HepG2 (cell line): ENCODE data around the gene SYPL2. TPM values are rescaled to one million over a fixed set of nuclear protein-coding genes. Genes with fewer than 3 reads are reported as not detected.

Experiments
- HDAC6 ChIP-seq: fragments of 200-600 bp; sonication (generic); IDR thresholded peaks from 2 replicates; pipeline ENCODE4 v1.7.0; 2017; ENCODE audit warnings: mild to moderate bottlenecking, antibody characterized with exemption, low read length, low read depth
- HMG20B ChIP-seq: conservative IDR thresholded peaks from 2 replicates; pipeline ENCODE4 v1.6.1; 2016; ENCODE audit warnings: missing genetic modification reagents, missing compliant biosample characterization
- MED8 ChIP-seq: sonication (generic); formaldehyde crosslinking; IDR thresholded peaks from 2 replicates; pipeline ENCODE4 v1.8.1; 2023; ENCODE audit warnings: mild to moderate bottlenecking, missing genetic modification reagents; ENCODE audit not compliant: insufficient replicate concordance
- MYC ChIP-seq: sonication (generic); formaldehyde crosslinking; IDR thresholded peaks from 2 replicates; pipeline ENCODE4 v1.9.0; 2021; ENCODE audit warnings: missing genetic modification reagents, borderline replicate concordance
- PCBP1 ChIP-seq: fragments of 200-400 bp; formaldehyde crosslinking; IDR thresholded peaks from 2 replicates; pipeline ENCODE4 v1.6.1; 2017; ENCODE audit warnings: mild to moderate bottlenecking, low read depth, low read length, borderline replicate concordance
- SPEN ChIP-seq: sonication (generic); formaldehyde crosslinking; IDR thresholded peaks from 2 replicates; pipeline ENCODE4 v1.5.1; 2020; ENCODE audit warnings: low read depth, mild to moderate bottlenecking, missing genetic modification reagents
- YEATS2 ChIP-seq: sonication (generic); formaldehyde crosslinking; IDR thresholded peaks from 2 replicates; pipeline ENCODE4 v1.4.0; 2020; ENCODE audit warnings: missing genetic modification reagents, borderline replicate concordance
- ZHX2 ChIP-seq, 2 experiments: sonication (generic) in 1 of 2; formaldehyde crosslinking in 1 of 2; IDR thresholded peaks; 2 replicates each; pipeline versions ENCODE4 v1.6.1 to v1.9.0; 2014 to 2022; ENCODE audit warnings: antibody characterized with exemption in 1 of 2, borderline replicate concordance in 1 of 2, inconsistent platforms in 1 of 2, low read depth in 1 of 2, missing genetic modification reagents in 1 of 2
- ZNF20 ChIP-seq: sonication (generic); formaldehyde crosslinking; IDR thresholded peaks from 2 replicates; pipeline ENCODE4 v1.4.0; 2020; ENCODE audit warnings: mild to moderate bottlenecking, moderate library complexity, missing genetic modification reagents
- ZNF280B ChIP-seq: sonication (generic); formaldehyde crosslinking; IDR thresholded peaks from 2 replicates; pipeline ENCODE4 v1.5.0; 2020; ENCODE audit warnings: missing genetic modification reagents, mild to moderate bottlenecking, borderline replicate concordance
- ZNF704 ChIP-seq: sonication (generic); formaldehyde crosslinking; IDR thresholded peaks from 2 replicates; pipeline ENCODE4 v1.8.1; 2023; ENCODE audit warnings: mild to moderate bottlenecking, inconsistent platforms, moderate library complexity, missing genetic modification reagents, borderline replicate concordance
- polyA plus RNA-seq, 8 experiments: library from polyadenylated mRNA; depleted of rRNA in 3 of 8; stranded (reverse) in 7 of 8; unstranded in 1 of 8; fragments of >200 nt; fragmentation: Illumina TruSeq in 4 of 8; extraction: Trizol in 4 of 8; gene quantifications; 2 replicates each; pipeline versions ENCODE4 v1.2.1 to v1.2.3, GENCODE V29; 2011 to 2016; ENCODE audit warnings: low read depth in 4 of 8, missing spikeins in 1 of 8, mixed read lengths in 1 of 8; ENCODE audit not compliant: insufficient read depth in 1 of 8
- total RNA-seq, 5 experiments: library from RNA; depleted of rRNA; stranded (reverse); fragments of >200 nt; fragmentation: Illumina TruSeq; extraction: Trizol; gene quantifications; 2 replicates each; pipeline ENCODE4 v1.2.3, GENCODE V29; 2016; ENCODE audit warnings: low read depth in 1 of 5
- TF ChIP-seq, protein P1 (sequence below): sonication (generic); formaldehyde crosslinking; IDR thresholded peaks from 2 replicates; pipeline ENCODE4 v1.5.1; 2020; ENCODE audit warnings: mild to moderate bottlenecking, missing genetic modification reagents, borderline replicate concordance

SYPL2 gene
- total and polyA plus RNA-seq, 2 of the 13 experiments (the other 11 are each of a cell fraction or from before 2014, with no cell fraction given): 0.17 to 0.24 TPM

- no peak for TF ChIP-seq ZNF280B
- TF ChIP-seq YEATS2 (CRISPR knock-in tag): no peak
- TF ChIP-seq, protein P1, sequence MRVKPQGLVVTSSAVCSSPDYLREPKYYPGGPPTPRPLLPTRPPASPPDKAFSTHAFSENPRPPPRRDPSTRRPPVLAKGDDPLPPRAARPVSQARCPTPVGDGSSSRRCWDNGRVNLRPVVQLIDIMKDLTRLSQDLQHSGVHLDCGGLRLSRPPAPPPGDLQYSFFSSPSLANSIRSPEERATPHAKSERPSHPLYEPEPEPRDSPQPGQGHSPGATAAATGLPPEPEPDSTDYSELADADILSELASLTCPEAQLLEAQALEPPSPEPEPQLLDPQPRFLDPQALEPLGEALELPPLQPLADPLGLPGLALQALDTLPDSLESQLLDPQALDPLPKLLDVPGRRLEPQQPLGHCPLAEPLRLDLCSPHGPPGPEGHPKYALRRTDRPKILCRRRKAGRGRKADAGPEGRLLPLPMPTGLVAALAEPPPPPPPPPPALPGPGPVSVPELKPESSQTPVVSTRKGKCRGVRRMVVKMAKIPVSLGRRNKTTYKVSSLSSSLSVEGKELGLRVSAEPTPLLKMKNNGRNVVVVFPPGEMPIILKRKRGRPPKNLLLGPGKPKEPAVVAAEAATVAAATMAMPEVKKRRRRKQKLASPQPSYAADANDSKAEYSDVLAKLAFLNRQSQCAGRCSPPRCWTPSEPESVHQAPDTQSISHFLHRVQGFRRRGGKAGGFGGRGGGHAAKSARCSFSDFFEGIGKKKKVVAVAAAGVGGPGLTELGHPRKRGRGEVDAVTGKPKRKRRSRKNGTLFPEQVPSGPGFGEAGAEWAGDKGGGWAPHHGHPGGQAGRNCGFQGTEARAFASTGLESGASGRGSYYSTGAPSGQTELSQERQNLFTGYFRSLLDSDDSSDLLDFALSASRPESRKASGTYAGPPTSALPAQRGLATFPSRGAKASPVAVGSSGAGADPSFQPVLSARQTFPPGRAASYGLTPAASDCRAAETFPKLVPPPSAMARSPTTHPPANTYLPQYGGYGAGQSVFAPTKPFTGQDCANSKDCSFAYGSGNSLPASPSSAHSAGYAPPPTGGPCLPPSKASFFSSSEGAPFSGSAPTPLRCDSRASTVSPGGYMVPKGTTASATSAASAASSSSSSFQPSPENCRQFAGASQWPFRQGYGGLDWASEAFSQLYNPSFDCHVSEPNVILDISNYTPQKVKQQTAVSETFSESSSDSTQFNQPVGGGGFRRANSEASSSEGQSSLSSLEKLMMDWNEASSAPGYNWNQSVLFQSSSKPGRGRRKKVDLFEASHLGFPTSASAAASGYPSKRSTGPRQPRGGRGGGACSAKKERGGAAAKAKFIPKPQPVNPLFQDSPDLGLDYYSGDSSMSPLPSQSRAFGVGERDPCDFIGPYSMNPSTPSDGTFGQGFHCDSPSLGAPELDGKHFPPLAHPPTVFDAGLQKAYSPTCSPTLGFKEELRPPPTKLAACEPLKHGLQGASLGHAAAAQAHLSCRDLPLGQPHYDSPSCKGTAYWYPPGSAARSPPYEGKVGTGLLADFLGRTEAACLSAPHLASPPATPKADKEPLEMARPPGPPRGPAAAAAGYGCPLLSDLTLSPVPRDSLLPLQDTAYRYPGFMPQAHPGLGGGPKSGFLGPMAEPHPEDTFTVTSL (CRISPR knock-in tag): no peak
- TF ChIP-seq MYC (CRISPR knock-in tag): no peak
- no peak for TF ChIP-seq ZNF20 (CRISPR knock-in tag)
- no peak for TF ChIP-seq HDAC6
- TF ChIP-seq MED8 (CRISPR knock-in tag): no peak
- TF ChIP-seq HMG20B (CRISPR knock-in tag): no peak
- no peak for TF ChIP-seq ZNF704 (CRISPR knock-in tag)
- TF ChIP-seq ZHX2 (IDR thresholded peaks at IDR 0.05; ENCODE audit: low read depth): no peak
- no peak for TF ChIP-seq ZHX2 (CRISPR knock-in tag; IDR thresholded peaks at IDR 0.05; ENCODE audit: borderline replicate concordance)
- TF ChIP-seq PCBP1: no peak
- no peak for TF ChIP-seq SPEN (CRISPR knock-in tag)
Observed at GRCh38 chr1:109425391-109426280, 40.7 kb upstream of the SYPL2 start (continued).
